HG03439 (cell line): Measurements from ENCODE around the gene ZNF135.

Source experiments
- ATAC-seq: cut with Tn5 transposase; IDR thresholded peaks from one replicate; pipeline ENCODE4 v1.9.1; 2021; ENCODE audit warnings: mild to moderate bottlenecking, moderate library complexity; ENCODE audit not compliant: unreplicated experiment

Gene ZNF135

DNA sequence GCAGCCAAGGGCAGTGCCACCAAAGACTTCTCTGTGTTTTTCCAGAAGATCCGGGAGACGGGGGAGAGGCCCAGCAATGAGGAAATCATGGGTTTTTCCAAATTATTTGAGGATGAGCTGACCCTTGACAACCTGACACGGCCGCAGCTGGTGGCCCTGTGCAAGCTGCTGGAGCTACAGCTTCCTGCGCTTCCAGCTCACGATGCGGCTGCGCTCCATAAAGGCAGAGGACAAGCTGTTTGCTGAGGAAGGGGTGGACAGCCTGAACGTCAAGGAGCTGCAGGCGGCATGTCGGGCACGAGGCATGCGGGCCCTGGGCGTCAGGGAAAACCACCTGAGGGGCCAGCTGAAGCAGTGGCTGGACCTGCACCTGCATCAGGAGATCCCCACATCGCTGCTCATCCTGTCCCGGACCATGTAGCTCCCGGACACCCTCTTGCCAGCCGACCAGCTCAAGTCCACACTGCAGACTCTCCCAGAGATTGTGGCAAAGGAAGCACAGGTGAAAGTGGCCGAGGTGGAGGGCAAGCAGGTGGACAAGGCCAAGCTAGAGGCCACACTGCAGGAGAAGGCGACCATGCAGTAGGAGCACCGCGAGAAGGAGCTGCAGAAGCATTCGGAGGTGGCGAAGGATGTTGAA is 13.6 kb upstream of the ZNF135 start:
- no peak for ATAC-seq

DNA sequence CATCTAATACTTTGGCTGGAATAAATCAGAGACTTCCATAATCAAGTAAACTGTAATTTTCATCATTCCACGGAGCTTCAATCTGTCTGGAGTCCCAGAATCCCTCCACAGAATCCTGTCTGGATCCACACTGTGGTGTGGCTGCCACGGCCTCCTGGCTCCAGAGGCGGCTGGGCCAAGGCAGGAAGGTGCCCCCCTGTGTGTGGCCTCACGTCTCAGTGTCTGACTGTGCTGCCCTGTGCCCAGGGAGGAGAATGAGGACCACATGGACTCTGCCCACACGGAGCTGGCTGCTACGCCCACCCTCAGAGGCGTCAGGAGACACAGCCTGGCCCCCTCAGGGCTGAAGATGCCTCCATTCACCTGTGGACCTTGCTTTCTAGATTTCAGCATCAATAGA is 12.2 kb upstream of the ZNF135 start:
- no peak for ATAC-seq

DNA sequence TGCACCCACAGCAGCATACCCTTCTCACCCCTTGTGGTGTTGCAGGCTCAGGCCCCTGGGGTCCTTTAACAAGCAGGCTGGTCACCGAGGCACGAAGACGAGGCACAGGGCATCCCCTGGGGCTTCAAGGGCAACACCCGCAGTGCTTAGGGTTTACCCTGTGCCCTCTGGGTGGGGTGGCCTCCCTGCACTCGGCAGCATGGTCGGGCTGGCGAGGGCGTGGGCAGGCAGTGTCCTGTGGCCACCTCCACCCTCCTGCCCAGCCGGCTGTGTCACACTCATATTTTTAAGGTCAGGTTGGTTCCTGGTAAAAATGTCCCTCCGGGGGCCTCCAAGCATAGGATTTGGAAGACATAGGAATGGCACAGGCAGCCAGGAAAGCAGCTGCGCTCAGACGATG is 11.4 kb upstream of the ZNF135 start:
- ATAC-seq: no peak

DNA sequence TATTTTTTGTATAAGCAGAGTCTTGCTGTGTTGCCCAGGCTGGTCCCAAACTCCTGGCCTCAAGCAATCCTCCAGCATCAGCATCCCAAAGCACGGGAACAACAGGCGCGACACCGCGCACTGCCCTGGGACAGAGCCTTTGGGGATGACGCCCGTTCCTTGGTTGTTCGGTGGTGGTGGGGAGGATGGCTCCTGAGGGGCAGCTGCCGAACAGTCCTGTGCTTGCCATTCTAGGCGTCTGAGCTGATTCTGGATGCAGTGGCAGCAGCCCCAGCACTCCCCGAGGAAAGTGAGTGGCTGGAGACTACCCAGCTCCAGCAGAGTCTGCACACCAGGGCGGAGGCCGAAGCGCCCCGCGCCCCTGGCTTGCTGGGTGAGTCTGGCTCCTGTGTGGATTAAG is 6.8 kb upstream of the ZNF135 start:
- no peak for ATAC-seq

DNA sequence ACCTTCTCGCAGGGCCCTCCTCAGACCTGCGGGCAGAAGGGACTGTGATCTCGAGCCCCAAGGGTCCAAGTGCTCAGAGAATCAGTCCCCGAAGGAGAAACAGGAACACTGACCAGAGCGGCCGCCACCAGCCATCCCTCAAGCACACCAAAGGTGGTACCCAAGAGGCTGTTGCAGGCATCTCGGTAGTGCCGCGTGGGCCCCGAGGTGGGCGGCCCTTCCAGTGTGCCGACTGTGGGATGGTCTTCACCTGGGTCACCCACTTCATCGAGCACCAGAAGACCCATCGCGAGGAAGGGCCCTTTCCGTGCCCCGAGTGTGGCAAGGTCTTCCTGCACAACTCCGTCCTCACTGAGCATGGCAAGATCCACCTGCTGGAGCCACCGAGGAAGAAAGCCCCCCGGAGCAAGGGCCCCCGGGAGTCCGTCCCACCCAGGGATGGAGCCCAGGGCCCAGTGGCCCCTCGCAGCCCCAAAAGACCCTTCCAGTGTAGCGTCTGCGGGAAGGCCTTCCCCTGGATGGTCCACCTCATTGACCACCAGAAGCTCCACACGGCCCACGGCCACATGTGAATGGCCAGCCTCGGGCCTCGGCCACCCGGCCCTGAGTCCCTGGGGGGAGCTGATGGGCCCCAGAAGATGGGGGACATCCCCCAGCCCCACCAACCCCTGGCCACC is 5.5 kb upstream of the ZNF135 start:
- no peak for ATAC-seq

DNA sequence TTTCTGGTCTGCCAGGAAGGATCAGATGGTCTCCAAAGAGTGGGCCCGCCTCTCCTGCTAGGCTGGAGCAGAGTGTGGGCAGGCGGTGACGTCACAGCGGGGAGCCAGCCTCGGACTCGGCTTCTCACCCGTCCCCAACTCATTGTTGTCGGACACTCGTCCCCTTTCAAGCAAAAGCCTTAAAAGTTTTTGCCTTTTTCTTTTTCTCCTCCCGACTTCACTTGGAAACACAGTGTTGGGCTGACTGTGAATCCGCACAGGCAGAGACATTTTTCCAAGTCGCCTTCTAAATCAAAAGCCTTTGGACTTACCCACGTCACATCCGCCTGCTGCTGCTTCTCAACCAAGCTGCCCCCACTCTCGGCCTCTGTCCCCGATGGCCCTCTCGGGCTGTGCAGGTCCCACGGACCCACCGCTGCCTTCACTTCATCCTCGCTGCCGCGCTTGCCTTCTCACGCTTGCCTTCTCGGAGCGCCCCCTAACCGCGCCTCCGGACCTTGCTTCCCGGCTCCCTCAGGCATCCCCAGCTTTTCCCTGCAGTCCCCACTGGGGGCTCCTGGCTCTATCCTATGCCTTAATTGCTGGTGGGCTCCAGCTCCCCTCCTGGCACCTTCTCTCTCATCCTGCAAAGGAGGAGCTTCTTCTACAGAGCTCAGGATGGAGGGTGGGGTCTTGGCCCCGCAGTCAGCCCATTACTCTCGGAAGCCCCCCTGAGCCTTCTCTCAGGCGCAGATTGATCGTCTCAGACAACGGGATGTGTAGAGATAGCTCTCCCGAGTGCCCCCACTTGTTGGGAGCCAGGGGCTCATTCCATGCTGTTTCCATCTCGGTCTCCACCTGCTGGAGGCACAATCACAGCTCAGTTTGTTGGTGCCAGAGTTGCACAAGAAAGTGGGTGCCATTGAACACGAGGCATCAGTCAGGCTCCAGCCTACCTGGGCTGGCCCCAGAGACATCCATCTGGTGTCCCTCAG is 3.9 kb upstream of the ZNF135 start:
- no peak for ATAC-seq

DNA sequence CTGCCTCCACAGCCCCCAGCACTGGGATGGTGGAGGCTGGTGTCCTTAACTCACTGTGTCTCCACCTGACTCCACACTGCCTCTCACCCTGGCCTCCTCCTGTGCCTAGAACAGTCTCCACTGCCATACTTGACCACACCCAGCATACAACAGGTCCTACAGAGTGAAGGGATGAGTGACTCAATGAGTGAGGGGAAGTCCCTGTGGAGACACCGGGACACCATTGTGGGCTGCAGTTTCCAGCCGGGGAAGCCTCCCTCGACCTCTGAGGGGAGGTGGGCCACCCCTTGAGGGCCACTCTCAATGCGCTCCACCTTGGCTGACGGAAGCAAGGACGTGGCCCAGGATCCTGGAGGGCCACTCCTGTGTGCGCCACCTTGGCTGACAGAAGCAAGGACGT is 2.8 kb upstream of the ZNF135 start:
- no peak for ATAC-seq

DNA sequence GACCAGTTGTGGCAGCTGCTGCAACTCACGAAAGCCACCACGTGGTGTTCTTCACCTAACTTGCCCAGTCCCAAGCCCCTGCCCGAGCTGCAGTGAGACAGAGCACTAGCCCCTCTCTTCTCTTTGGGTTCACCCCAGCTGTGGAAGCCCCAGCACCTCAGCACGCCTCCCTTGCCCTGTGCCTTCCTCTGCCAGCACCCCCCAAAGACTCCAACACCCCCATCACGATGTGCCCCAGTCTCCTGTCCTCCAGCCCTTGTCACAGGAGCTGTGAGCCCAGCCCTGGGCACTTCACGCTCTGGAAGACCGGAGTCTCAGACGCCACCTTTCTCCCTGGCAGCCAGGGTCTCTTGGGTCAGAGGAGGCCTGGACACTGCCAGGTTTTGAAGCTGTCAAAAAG is 2.2 kb upstream of the ZNF135 start:
- ATAC-seq: no peak

DNA sequence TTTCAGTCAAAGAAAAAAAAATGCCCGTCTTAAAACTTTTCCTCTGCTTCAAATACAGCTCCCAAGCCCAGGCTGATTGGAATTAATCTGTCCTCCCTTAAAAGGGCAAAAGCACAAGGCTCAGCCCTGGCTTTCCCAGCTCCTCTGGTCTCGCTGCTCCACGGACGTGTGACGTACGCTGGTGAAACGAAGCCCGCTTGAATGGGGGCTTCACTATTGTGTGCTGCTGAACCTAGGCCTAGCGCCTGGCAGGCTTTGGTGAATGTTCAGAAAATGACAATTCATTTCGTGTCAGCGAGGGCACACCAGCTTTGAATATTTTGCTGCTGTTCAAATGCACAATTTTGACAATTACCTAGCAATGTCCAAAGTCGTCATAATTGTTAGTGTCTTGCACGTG is 615 bp upstream of the ZNF135 start:
- no peak for ATAC-seq

DNA sequence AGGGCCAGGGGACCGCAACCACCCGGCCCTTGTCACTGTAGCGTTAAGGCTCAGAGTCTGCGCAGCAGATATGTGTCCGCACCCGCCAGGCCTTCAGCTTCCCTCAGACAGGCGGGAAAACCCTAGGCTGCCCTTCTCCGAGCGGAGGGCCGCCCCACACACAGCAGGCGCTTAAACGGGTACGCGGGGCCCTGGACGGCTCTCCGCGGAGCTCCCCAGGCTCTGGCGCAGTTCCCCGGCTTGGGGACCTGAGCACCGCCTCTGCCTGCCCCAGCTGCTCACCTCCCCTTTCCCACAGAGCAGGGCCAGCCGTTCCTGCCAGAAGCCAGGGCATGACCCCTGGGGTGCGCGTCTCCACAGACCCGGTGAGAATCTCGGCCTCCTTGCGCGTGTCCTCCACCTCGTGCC is 593 bp downstream of the ZNF135 start:
- ATAC-seq: no peak

DNA sequence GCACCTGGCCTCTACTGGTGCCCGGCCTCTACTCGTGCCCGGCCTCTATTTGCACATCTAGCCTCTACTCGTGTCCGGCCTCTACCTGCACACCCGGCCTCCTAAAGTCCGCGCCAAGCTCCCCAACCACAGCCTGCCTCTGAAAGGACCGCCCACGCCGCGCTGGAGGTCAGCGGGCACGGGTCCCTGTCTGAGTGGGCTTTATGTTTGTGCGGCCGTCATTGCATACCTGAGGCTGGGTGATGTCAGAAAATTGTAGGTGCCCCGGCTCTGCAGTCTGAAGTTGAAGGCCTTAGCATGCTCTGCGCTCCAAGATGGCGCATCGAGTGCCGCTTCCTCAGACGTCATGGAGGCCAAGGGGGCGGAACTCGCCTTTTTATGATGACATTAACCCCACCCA is 1.1 kb downstream of the ZNF135 start:
- ATAC-seq: no peak

DNA sequence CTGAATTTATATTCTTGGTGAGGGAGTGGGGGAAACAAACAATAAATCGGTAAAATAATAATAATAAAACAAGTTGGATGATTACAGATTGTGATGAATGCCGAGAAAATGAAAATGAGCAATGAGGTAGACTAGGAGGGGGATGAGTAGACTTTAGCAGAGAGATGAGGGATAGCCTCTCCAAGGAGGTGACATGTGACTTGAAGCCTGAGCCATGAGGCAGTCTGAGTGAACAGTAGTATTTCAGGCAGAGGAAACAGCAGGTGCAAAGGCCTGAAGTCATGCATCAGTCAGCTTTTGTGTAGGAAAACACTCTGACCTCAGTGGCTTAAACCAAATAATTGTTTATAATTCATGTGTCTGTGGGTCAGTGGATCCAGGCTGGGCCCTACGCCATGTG is 4.6 kb downstream of the ZNF135 start:
- no peak for ATAC-seq

DNA sequence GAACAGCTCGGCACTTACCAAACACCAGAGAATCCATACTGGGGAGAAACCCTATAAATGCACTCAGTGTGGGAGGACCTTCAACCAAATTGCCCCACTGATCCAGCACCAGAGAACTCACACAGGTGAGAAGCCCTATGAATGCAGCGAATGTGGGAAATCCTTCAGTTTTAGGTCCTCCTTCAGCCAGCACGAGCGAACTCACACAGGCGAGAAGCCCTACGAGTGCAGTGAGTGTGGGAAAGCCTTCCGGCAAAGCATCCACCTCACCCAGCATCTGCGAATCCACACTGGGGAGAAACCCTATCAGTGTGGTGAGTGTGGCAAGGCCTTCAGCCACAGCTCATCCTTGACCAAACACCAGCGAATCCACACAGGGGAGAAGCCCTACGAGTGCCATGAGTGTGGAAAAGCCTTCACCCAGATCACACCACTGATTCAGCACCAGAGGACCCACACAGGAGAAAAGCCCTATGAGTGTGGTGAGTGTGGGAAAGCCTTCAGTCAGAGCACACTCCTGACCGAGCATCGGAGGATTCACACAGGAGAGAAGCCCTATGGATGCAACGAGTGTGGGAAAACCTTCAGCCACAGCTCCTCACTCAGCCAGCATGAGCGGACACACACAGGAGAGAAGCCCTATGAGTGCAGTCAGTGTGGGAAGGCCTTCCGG is 8.3 kb downstream of the ZNF135 start:
- ATAC-seq: no peak

DNA sequence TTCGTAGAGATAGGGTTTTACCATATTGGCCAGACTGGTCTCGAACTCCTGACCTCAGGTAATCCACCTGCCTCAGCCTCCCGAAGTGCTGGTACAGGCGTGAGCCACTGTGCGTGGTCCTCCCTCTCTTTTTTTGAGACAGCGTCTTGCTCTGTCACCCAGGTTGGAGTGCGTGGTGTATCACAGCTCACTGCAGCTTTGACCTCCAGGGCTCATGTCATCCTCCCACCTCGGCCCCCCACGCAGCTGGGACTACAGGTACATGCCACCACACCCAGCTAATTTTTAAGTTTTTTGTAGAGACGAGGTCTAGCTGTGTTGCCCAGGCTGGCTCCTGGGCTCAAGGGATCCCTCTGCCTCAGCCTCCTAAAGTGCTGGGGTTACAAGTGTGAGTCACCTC is 20.7 kb downstream of the ZNF135 start:
- ATAC-seq: no peak

DNA sequence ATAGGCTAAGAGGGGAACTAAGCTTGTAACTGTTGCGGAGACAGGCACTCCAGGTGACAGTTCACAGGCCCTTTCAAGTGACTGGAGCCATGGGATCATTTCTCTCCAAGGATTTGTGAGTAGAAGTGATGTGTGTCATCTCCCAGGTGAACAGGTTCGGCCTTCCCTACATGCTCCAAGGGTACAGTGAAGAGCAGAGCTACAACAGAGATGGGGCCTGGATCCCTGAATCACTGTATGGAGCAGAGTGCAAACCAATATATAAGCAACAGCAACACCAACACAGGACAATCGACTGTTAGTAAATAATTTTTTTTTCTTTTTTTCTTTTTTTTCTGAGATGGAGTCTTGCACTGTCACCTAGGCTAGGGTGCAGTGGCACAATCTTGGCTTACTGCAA is 23.9 kb downstream of the ZNF135 start:
- no peak for ATAC-seq

DNA sequence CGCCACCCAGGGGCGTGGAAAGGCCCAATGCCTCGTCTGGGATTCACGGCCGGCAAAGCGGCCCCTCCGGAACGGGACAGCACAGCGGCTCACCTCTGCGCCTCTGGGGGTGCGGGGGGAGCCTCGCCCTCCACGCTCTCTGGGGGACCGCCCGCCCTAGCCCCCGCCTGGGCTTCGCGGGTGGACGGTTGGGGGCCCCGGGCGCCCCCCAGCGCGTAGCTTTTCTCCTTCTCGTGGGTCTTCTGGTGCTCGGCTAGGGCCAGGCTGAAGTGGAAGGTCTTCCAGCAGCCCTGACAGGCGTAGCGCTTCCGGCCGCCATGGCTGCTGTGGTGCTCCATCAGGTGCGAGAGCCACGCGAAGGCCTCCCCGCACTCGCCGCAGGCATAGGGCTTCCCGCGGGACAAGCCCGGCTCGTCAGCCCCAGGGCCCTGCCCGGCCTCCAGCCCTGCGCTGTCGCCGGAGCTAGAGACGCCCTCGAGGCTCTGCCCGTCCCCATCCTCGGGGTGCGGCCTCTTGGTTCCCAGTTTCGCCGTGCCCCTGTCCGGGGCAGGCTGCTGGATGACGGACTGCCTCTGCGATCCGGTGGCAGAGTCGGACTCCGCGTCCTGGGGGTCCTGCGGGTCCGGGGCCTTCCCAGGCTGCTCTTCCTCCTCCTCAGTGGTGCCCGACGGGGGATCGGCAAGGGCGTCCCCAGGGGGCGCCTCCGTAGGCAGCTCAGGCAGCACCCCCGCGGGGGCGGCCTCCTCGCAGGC is 25.7 kb downstream of the ZNF135 start:
- no peak for ATAC-seq

DNA sequence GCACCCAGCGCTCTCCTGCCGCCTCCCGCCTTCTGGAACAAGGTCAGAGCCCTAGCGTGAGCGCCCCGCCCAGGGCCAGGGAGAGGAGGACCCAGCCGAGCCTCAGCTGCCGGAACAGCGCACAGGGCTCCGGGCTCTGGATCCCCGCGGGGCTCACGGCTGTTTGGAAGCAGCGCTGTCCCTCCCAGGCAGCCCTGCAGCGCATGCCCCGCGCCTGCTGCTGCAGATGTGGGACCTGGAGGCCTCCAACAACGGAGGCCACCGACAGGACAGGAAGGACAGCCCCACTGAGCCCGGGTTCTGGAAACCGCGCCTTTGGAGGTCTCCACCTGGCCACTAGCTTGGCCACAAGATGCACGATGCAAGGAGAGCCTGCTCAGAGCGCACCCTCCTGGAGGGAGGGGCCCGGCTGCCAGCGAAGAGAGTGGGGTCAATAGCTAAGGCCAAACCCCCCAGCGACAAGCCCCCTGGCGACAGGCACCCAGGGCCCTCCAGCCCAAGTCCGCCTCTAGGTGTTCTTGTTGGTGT is 26.3 kb downstream of the ZNF135 start:
- no peak for ATAC-seq

DNA sequence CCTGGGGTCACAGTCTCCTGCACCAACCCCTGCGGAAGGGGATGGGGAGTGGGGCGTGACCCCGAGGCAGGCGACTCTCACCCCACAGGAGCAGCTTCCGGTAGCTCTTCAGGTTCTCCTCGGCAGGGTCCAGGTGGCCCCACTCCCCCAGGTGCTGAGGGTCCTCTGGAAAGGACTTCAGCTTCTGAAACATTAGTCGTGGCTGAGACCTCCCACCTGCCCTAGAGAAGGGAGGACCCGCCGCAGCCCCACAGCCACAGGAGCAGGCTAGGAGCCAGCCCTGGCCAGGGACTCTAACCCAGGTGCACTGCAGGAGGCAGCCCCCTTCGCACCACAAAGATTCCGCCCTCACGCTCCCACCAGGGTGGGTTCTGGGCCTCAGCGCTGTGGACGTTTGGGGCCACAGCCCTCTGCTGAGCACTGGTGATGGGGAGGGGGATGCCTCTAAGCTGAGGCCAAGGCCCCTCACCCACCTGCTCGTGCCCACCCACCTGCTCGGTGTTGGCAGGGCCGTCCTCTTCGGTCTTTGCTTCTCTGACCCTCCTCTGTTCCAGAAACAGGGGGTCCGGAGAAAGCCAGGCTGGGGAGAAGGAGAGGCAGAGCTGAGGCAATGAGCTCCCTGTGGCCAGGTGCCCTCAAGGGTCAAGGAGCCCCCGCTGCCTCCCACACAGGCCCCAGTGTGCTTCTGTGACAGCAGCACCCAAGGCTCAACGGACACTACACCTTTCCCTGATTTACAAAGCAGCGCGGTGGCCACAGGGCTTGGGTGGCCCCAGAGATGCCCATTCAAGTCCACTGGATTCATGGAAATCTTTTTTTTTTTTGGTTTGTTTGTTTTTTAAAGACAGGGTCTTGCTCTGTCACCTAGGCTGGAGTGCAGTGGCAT is 28.0 kb downstream of the ZNF135 start:
- ATAC-seq: no peak

DNA sequence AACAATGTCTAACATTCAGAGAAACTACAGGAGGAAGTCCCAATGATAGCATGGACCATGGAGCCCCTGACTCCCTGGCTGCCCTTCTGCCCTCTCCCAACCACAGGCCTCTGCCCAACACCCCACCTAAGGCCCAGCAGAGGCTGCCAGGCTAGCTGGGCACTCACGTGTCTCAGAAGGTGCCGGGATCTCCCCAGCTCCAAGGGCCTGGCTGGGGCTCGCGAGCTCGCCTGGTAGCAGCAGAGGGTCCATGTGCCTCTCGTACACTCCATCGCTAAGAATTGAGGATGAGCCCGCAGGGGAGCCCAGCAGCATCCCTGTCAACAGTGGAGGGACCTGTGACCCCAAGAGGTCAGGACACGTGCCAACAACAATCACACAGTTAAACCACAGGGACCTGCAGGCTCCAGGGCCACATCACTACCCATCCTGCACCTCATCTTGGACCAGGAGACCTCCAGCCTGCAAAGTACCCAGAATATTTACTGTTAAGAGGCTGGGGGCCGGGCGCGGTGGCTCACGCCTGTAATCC is 29.5 kb downstream of the ZNF135 start:
- no peak for ATAC-seq
